Right renal pelvis (tissue), 4 donors: ENCODE measurements around the gene MAGEH1. TPM values are rescaled to one million over a fixed set of nuclear protein-coding genes. Genes with fewer than 3 reads are reported as not detected.

Experiments
- DNase-seq, 4 donors: peaks; one replicate each; pipeline ENCODE4 v3.0.0-alpha.2; 2013; ENCODE audit warnings: low read depth in 4 of 4, low spot score in 3 of 4, missing footprints in 1 of 4
- polyA plus RNA-seq, 4 donors: library from polyadenylated mRNA; unstranded; fragments of 120-200 nt; gene quantifications; one replicate each; pipeline ENCODE4 v1.2.1, GENCODE V29; 2013; ENCODE audit not compliant: insufficient read length in 4 of 4

MAGEH1 gene
- polyA plus RNA-seq, 4 donors: 73.1 to 83.5 (median 79.3) TPM

GRCh38 chrX:55489314-55490009, 37.5 kb downstream of the MAGEH1 start, which contains the start of gene USP51:
Gene USP51 (minus strand): TSS chrX:55489848. CDS start chrX:55488939, 909 bp downstream.
- DNase-seq: peak; percentile 27 to 40 (median 32)

DNA sequence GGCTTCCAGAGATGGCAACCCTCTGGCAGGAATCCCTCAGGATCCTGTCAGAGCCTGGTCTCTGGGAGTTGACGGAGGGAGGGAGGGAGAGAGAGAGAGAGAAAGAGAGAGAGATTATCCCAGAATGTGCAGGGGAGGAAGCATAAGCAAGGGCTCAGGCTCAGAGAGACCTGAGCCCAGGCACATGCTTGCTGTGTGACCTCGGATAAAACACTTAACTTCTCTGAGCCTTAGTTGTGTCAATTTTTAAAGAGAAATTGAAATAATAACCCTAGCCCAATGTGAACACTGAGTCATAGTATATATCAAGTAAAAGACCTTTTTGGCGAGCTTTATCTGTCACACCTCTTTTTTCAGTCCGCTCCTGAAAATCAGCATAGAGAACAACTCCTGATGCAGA, 38.2 kb downstream of the MAGEH1 start:
- no peak for DNase-seq

DNA sequence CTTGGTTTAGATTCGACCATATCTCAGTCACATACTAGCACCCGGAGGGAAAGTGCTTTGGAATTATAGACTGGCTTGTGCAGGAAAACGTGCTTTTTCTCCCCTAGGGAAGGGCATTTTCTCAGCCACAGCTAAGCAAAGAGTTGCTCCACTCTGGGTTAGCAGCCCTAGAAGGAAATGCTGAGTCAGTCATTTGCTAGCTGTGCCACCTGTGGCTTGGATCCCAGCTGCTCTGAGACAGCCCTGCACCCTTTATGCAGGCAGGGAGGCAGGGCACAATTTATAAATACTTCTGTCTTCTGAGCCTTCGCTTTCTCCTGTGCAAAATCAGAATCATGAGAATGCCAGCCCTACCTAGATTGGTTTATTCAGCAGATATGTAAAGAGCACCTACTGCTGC, 39.0 kb downstream of the MAGEH1 start:
- no peak for DNase-seq

Other genes with a start within 250 kb of the MAGEH1 start
- not detected for gene PAGE5, start 231.8 kb upstream of the MAGEH1 start, polyA plus RNA-seq
- gene PAGE3, start 187.2 kb upstream of the MAGEH1 start, polyA plus RNA-seq: not detected
- 10 to 100 TPM; 11.0 to 12.8 (median 12.5) TPM for gene USP51, start 37.7 kb downstream of the MAGEH1 start, polyA plus RNA-seq
- gene FOXR2, start 171.3 kb downstream of the MAGEH1 start, polyA plus RNA-seq: not detected